HEK293 (cell line): ENCODE data around the gene TMPRSS5.

ENCODE experiments used
- BCL11A ChIP-seq: fragments of 450-650 bp; formaldehyde crosslinking; IDR thresholded peaks from 2 replicates; pipeline ENCODE4 v1.5.1; 2016; ENCODE audit warnings: low read depth, missing biosample characterization, missing genetic modification characterization
- BCL11B ChIP-seq: fragments of 450-650 bp; formaldehyde crosslinking; IDR thresholded peaks from 2 replicates; pipeline ENCODE4 v1.5.1; 2016; ENCODE audit warnings: low read depth, missing biosample characterization, missing genetic modification characterization
- KLF7 ChIP-seq: fragments of 450-650 bp; formaldehyde crosslinking; IDR thresholded peaks from 2 replicates; pipeline ENCODE4 v1.5.1; 2016; ENCODE audit warnings: missing biosample characterization, missing genetic modification characterization, borderline replicate concordance
- MEIS1 ChIP-seq: sonication (generic); formaldehyde crosslinking; IDR thresholded peaks from 2 replicates; pipeline ENCODE4 v1.8.1; 2022; ENCODE audit warnings: missing genetic modification reagents, mild to moderate bottlenecking, borderline replicate concordance
- MZF1 ChIP-seq: fragments of 450-650 bp; formaldehyde crosslinking; IDR thresholded peaks from 2 replicates; pipeline ENCODE4 v1.5.1; 2017; ENCODE audit warnings: missing biosample characterization, missing genetic modification characterization, borderline replicate concordance
- REPIN1 ChIP-seq: fragments of 450-650 bp; formaldehyde crosslinking; IDR thresholded peaks from 2 replicates; pipeline ENCODE4 v1.5.1; 2017; ENCODE audit warnings: missing biosample characterization, missing genetic modification characterization, low read depth
- SALL2 ChIP-seq: fragments of 450-650 bp; formaldehyde crosslinking; IDR thresholded peaks from 2 replicates; pipeline ENCODE4 v1.5.0; 2017; ENCODE audit warnings: missing biosample characterization, mild to moderate bottlenecking, missing genetic modification characterization, borderline replicate concordance
- SCRT1 ChIP-seq: fragments of 450-650 bp; formaldehyde crosslinking; IDR thresholded peaks from 2 replicates; pipeline ENCODE4 v1.5.1; 2016; ENCODE audit warnings: missing biosample characterization, missing genetic modification characterization, borderline replicate concordance
- ZBTB21 ChIP-seq: fragments of 450-650 bp; formaldehyde crosslinking; IDR thresholded peaks from 2 replicates; pipeline ENCODE4 v1.5.1; 2017; ENCODE audit warnings: missing biosample characterization, missing genetic modification characterization
- ZEB2 ChIP-seq: fragments of 450-650 bp; formaldehyde crosslinking; IDR thresholded peaks from 2 replicates; pipeline ENCODE4 v1.5.1; 2016; ENCODE audit warnings: missing biosample characterization, missing genetic modification characterization
- ZNF10 ChIP-seq: fragments of 450-650 bp; formaldehyde crosslinking; IDR thresholded peaks from 2 replicates; pipeline ENCODE4 v1.5.1; 2017; ENCODE audit warnings: missing biosample characterization, missing genetic modification characterization
- ZNF132 ChIP-seq: fragments of 450-650 bp; formaldehyde crosslinking; IDR thresholded peaks from 2 replicates; pipeline ENCODE4 v1.5.1; 2017; ENCODE audit warnings: missing biosample characterization, missing genetic modification characterization, borderline replicate concordance
- ZNF292 ChIP-seq: fragments of 450-650 bp; formaldehyde crosslinking; IDR thresholded peaks from 2 replicates; pipeline ENCODE4 v1.5.1; 2016; ENCODE audit warnings: low read depth, missing biosample characterization, missing genetic modification characterization, borderline replicate concordance
- ZNF354C ChIP-seq: fragments of 450-650 bp; formaldehyde crosslinking; IDR thresholded peaks from 2 replicates; pipeline ENCODE4 v1.5.1; 2016; ENCODE audit warnings: missing biosample characterization, missing genetic modification characterization, low read depth, borderline replicate concordance
- ZNF37A ChIP-seq: fragments of 450-650 bp; IDR thresholded peaks from 2 replicates; pipeline ENCODE4 v1.5.1; 2018; ENCODE audit warnings: missing biosample characterization, missing genetic modification characterization
- ZNF529 ChIP-seq: fragments of 450-650 bp; formaldehyde crosslinking; IDR thresholded peaks from 2 replicates; pipeline ENCODE4 v1.5.1; 2017; ENCODE audit warnings: missing genetic modification characterization, missing biosample characterization; ENCODE audit not compliant: insufficient replicate concordance
- ZNF560 ChIP-seq: fragments of 450-650 bp; formaldehyde crosslinking; IDR thresholded peaks from 2 replicates; pipeline ENCODE4 v1.5.1; 2017; ENCODE audit warnings: missing biosample characterization, missing genetic modification characterization, borderline replicate concordance
- ZNF660 ChIP-seq: fragments of 450-650 bp; IDR thresholded peaks from 2 replicates; pipeline ENCODE4 v1.5.1; 2018; ENCODE audit warnings: missing biosample characterization, mild to moderate bottlenecking, missing genetic modification characterization
- ZSCAN16 ChIP-seq: fragments of 450-650 bp; formaldehyde crosslinking; IDR thresholded peaks from 2 replicates; pipeline ENCODE4 v1.5.1; 2016; ENCODE audit warnings: missing biosample characterization, missing genetic modification characterization
- TF ChIP-seq, protein P1 (sequence below): fragments of 450-650 bp; formaldehyde crosslinking; IDR thresholded peaks from 2 replicates; pipeline ENCODE4 v1.5.1; 2016; ENCODE audit warnings: missing biosample characterization, missing genetic modification characterization
- TF ChIP-seq, protein P2 (sequence below): fragments of 450-650 bp; formaldehyde crosslinking; IDR thresholded peaks from 2 replicates; pipeline ENCODE4 v1.5.1; 2016; ENCODE audit warnings: missing biosample characterization, missing genetic modification characterization
- TF ChIP-seq, protein P3 (sequence below): fragments of 450-650 bp; formaldehyde crosslinking; IDR thresholded peaks from 2 replicates; pipeline ENCODE4 v1.5.1; 2016; ENCODE audit warnings: missing biosample characterization, missing genetic modification characterization
- TF ChIP-seq, protein P4 (sequence below): fragments of 450-650 bp; formaldehyde crosslinking; IDR thresholded peaks from 2 replicates; pipeline ENCODE4 v1.5.1; 2016; ENCODE audit warnings: missing biosample characterization, missing genetic modification characterization, borderline replicate concordance
- TF ChIP-seq, protein P5 (sequence below): fragments of 450-650 bp; formaldehyde crosslinking; IDR thresholded peaks from 2 replicates; pipeline ENCODE4 v1.5.1; 2016; ENCODE audit warnings: missing biosample characterization, missing genetic modification characterization
- TF ChIP-seq, protein P6 (sequence below): fragments of 450-650 bp; formaldehyde crosslinking; IDR thresholded peaks from 2 replicates; pipeline ENCODE4 v1.5.1; 2017; ENCODE audit warnings: missing biosample characterization, missing genetic modification characterization

Gene TMPRSS5

DNA sequence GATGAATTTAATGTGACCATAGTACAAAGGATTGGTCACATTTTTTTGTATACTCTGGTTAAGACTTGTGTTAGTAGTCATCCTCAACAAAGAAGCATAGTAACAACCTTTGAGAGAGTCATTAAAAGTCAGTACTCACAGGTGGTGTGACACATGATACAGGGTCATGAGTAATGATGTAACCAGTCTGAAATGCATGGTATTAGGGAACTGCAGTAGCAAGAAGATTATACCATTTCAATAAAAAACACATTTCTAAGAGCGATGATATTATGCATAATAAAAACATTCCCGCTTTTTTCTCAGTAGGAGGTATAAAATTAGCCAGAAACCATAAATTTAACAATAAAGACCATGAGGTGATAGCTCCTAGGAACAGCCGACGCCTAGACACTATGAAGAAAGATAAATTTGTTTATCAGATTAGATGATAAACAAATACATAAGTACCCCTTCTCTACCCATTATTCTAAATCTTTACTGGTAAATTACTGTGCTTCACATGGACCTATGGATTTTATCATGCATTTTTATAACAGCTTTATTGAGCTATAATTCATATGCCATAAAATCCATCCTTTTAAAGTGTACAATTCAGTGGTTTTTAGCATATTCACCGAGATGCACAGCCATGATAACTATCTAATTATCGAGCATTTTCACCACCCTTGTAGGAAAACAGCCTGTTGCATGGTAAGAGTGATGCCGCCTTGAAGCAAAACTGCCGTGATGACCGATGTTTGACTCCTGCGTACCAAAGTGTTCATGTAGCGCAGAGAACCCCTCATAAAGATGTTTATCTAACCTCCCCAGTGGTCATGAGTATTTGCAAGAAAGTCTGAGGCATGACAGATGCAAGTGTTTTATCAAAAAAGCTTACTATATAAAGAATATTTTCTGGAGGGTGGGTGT is 41.8 kb downstream of the TMPRSS5 start (continued):
- no peak for TF ChIP-seq ZNF660
- no peak for TF ChIP-seq ZSCAN16 (tag by site-specific recombination)
- TF ChIP-seq ZBTB21 (tag by site-specific recombination): peak; percentile 31
- no peak for TF ChIP-seq MEIS1 (CRISPR knock-in tag)
- TF ChIP-seq ZNF292 (tag by site-specific recombination): no peak
- TF ChIP-seq BCL11B (tag by site-specific recombination): peak; percentile 49; the same call in 1 of the 2 replicates
- no peak for TF ChIP-seq ZNF10 (tag by site-specific recombination)
- TF ChIP-seq, protein P1, sequence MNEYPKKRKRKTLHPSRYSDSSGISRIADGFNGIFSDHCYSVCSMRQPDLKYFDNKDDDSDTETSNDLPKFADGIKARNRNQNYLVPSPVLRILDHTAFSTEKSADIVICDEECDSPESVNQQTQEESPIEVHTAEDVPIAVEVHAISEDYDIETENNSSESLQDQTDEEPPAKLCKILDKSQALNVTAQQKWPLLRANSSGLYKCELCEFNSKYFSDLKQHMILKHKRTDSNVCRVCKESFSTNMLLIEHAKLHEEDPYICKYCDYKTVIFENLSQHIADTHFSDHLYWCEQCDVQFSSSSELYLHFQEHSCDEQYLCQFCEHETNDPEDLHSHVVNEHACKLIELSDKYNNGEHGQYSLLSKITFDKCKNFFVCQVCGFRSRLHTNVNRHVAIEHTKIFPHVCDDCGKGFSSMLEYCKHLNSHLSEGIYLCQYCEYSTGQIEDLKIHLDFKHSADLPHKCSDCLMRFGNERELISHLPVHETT (tag by site-specific recombination): peak; percentile 60; the same call in 1 of the 2 replicates
- TF ChIP-seq MZF1 (tag by site-specific recombination): no peak
- TF ChIP-seq, protein P2, sequence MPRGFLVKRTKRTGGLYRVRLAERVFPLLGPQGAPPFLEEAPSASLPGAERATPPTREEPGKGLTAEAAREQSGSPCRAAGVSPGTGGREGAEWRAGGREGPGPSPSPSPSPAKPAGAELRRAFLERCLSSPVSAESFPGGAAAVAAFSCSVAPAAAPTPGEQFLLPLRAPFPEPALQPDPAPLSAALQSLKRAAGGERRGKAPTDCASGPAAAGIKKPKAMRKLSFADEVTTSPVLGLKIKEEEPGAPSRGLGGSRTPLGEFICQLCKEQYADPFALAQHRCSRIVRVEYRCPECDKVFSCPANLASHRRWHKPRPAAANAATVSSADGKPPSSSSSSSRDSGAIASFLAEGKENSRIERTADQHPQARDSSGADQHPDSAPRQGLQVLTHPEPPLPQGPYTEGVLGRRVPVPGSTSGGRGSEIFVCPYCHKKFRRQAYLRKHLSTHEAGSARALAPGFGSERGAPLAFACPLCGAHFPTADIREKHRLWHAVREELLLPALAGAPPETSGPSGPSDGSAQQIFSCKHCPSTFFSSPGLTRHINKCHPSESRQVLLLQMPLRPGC (tag by site-specific recombination): no peak
- TF ChIP-seq, protein P3, sequence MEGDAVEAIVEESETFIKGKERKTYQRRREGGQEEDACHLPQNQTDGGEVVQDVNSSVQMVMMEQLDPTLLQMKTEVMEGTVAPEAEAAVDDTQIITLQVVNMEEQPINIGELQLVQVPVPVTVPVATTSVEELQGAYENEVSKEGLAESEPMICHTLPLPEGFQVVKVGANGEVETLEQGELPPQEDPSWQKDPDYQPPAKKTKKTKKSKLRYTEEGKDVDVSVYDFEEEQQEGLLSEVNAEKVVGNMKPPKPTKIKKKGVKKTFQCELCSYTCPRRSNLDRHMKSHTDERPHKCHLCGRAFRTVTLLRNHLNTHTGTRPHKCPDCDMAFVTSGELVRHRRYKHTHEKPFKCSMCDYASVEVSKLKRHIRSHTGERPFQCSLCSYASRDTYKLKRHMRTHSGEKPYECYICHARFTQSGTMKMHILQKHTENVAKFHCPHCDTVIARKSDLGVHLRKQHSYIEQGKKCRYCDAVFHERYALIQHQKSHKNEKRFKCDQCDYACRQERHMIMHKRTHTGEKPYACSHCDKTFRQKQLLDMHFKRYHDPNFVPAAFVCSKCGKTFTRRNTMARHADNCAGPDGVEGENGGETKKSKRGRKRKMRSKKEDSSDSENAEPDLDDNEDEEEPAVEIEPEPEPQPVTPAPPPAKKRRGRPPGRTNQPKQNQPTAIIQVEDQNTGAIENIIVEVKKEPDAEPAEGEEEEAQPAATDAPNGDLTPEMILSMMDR (tag by site-specific recombination): no peak
- no peak for TF ChIP-seq SALL2 (tag by site-specific recombination)
- TF ChIP-seq KLF7 (tag by site-specific recombination): no peak
- no peak for TF ChIP-seq ZNF37A (tag by site-specific recombination)
- peak; percentile 35; the same call in 1 of the 2 replicates for TF ChIP-seq SCRT1 (tag by site-specific recombination)
- TF ChIP-seq ZEB2 (tag by site-specific recombination): peak; percentile 56; the same call in 1 of the 2 replicates
- TF ChIP-seq, protein P4, sequence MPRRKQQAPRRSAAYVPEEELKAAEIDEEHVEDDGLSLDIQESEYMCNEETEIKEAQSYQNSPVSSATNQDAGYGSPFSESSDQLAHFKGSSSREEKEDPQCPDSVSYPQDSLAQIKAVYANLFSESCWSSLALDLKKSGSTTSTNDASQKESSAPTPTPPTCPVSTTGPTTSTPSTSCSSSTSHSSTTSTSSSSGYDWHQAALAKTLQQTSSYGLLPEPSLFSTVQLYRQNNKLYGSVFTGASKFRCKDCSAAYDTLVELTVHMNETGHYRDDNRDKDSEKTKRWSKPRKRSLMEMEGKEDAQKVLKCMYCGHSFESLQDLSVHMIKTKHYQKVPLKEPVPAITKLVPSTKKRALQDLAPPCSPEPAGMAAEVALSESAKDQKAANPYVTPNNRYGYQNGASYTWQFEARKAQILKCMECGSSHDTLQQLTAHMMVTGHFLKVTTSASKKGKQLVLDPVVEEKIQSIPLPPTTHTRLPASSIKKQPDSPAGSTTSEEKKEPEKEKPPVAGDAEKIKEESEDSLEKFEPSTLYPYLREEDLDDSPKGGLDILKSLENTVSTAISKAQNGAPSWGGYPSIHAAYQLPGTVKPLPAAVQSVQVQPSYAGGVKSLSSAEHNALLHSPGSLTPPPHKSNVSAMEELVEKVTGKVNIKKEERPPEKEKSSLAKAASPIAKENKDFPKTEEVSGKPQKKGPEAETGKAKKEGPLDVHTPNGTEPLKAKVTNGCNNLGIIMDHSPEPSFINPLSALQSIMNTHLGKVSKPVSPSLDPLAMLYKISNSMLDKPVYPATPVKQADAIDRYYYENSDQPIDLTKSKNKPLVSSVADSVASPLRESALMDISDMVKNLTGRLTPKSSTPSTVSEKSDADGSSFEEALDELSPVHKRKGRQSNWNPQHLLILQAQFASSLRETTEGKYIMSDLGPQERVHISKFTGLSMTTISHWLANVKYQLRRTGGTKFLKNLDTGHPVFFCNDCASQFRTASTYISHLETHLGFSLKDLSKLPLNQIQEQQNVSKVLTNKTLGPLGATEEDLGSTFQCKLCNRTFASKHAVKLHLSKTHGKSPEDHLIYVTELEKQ: no peak
- TF ChIP-seq, protein P5, sequence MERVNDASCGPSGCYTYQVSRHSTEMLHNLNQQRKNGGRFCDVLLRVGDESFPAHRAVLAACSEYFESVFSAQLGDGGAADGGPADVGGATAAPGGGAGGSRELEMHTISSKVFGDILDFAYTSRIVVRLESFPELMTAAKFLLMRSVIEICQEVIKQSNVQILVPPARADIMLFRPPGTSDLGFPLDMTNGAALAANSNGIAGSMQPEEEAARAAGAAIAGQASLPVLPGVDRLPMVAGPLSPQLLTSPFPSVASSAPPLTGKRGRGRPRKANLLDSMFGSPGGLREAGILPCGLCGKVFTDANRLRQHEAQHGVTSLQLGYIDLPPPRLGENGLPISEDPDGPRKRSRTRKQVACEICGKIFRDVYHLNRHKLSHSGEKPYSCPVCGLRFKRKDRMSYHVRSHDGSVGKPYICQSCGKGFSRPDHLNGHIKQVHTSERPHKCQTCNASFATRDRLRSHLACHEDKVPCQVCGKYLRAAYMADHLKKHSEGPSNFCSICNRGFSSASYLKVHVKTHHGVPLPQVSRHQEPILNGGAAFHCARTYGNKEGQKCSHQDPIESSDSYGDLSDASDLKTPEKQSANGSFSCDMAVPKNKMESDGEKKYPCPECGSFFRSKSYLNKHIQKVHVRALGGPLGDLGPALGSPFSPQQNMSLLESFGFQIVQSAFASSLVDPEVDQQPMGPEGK: no peak; the same call in 1 of the 2 replicates
- peak; percentile 66; the same call in 1 of the 2 replicates for TF ChIP-seq BCL11A
- TF ChIP-seq REPIN1 (tag by site-specific recombination): no peak
- no peak for TF ChIP-seq ZNF354C (tag by site-specific recombination)
- TF ChIP-seq, protein P6, sequence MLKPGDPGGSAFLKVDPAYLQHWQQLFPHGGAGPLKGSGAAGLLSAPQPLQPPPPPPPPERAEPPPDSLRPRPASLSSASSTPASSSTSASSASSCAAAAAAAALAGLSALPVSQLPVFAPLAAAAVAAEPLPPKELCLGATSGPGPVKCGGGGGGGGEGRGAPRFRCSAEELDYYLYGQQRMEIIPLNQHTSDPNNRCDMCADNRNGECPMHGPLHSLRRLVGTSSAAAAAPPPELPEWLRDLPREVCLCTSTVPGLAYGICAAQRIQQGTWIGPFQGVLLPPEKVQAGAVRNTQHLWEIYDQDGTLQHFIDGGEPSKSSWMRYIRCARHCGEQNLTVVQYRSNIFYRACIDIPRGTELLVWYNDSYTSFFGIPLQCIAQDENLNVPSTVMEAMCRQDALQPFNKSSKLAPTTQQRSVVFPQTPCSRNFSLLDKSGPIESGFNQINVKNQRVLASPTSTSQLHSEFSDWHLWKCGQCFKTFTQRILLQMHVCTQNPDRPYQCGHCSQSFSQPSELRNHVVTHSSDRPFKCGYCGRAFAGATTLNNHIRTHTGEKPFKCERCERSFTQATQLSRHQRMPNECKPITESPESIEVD (tag by site-specific recombination): peak; percentile 86
- no peak for TF ChIP-seq ZNF132
- TF ChIP-seq ZNF529 (tag by site-specific recombination): no peak
- TF ChIP-seq ZNF560 (tag by site-specific recombination): no peak
